ENCODE results near the gene EDN3. TPM values are rescaled to one million over a fixed set of nuclear protein-coding genes. Genes with fewer than 3 reads are reported as not detected.
"Not testable (repeated sequence)": the region's sequence is repeated elsewhere in the genome, so short reads cannot be mapped to it uniquely, and the experiment has no call there.

Gene EDN3
- total RNA-seq, 4 donors from 2014 or later = 10.5 to 89.5 (median 53.6) TPM

DNA sequence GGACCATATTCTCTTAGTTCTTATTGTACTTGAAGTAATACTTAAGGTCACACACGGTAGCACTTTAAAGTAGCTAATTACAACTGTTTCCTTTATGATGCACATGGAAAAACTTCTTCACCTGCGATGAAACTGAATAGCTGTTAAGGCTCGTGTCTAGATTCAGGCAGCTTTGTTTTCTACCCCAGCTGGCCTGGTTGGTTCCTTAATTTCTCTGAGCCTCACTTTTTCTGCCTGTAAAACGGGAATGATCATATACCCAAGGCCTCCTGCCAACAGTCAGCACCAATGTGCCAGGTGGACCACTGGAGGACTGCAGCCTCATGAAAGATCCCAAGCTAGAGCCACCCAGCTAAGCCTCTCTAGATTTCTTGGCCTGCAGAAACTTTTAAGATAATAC, 35.0 kb downstream of the EDN3 start:
- intact Hi-C loops (cut with DNase I) = no loop called here
- no peaks in the 10 kb centered on the region for H3K27me3 ChIP-seq
- 40 to 51% methylated on average over 4 of the region's 4 CpGs for WGBS, 2 donors

GRCh38 chr20:59336540-59336939, 36.1 kb downstream of the EDN3 start:
- intact Hi-C loops (cut with DNase I) = no loop called here
- Histone ChIP-seq H3K9me3 (no peaks in the 10 kb centered on the region), H3K4me1 (peaks cover 6 to 12% of the 10 kb centered on the region in 2 donors), H3K36me3 (no peaks in the 10 kb centered on the region), H3K27ac (no peak overlapping the region), H3K4me3 (replicated peaks in 1 of 3) (no peak overlapping the region), H3K27me3 (no peaks in the 10 kb centered on the region)
- TF ChIP-seq POLR2A (IDR thresholded peaks at IDR 0.05) = no peak
- TF ChIP-seq, protein P1, sequence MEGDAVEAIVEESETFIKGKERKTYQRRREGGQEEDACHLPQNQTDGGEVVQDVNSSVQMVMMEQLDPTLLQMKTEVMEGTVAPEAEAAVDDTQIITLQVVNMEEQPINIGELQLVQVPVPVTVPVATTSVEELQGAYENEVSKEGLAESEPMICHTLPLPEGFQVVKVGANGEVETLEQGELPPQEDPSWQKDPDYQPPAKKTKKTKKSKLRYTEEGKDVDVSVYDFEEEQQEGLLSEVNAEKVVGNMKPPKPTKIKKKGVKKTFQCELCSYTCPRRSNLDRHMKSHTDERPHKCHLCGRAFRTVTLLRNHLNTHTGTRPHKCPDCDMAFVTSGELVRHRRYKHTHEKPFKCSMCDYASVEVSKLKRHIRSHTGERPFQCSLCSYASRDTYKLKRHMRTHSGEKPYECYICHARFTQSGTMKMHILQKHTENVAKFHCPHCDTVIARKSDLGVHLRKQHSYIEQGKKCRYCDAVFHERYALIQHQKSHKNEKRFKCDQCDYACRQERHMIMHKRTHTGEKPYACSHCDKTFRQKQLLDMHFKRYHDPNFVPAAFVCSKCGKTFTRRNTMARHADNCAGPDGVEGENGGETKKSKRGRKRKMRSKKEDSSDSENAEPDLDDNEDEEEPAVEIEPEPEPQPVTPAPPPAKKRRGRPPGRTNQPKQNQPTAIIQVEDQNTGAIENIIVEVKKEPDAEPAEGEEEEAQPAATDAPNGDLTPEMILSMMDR (IDR thresholded peaks at IDR 0.05) = no peak
- 75 to 88% methylated on average over 5 of the region's 5 CpGs for WGBS, 2 donors
- DNase-seq = no peak

More for the DNA sequence above, 35.0 kb downstream of the EDN3 start:
- no peak for TF ChIP-seq POLR2A (IDR thresholded peaks at IDR 0.05)
- TF ChIP-seq, protein P1 (IDR thresholded peaks at IDR 0.05) = peak in 1 of 6 experiments; percentile 6
- H3K4me3 ChIP-seq (replicated peaks in 1 of 3) = no peak overlapping the region
- no peaks in the 10 kb centered on the region for H3K9me3 ChIP-seq
- H3K27ac ChIP-seq = no peak overlapping the region
- no peaks in the 10 kb centered on the region for H3K36me3 ChIP-seq
- DNase-seq = no peak
- H3K4me1 ChIP-seq = peaks cover 17 to 23% of the 10 kb centered on the region in 2 donors

- 80% methylated on average over 1 of the region's 8 CpGs; no CpG with 5 or more reads in 1 of the 2 donors for WGBS, 2 donors
These were observed 38.0 kb downstream of the EDN3 start for GRCh38 chr20:59338444-59338843.

GRCh38 chr20:59340201-59340885, 39.9 kb downstream of the EDN3 start:
- Histone ChIP-seq H3K27ac (no peak overlapping the region), H3K27me3 (no peaks in the 10 kb centered on the region), H3K4me1 (no peaks in the 10 kb centered on the region), H3K36me3 (no peaks in the 10 kb centered on the region), H3K9me3 (no peaks in the 10 kb centered on the region), H3K4me3 (replicated peaks in 1 of 3) (no peak overlapping the region)
- peak in 1 of 2 donors; percentile 14 for DNase-seq
- 58 to 73% methylated on average over 12 of the region's 12 CpGs for WGBS, 2 donors
- intact Hi-C loops (cut with DNase I) = no loop called here
- TF ChIP-seq POLR2A (IDR thresholded peaks at IDR 0.05) = no peak
- TF ChIP-seq, protein P1 (IDR thresholded peaks at IDR 0.05) = no peak

More at GRCh38 chr20:59338444-59338843, 38.0 kb downstream of the EDN3 start:
- H3K4me1 ChIP-seq; DNase-seq; H3K36me3 ChIP-seq; H3K27ac ChIP-seq; H3K4me3 ChIP-seq (replicated peaks in 1 of 3); intact Hi-C loops (cut with DNase I); H3K9me3 ChIP-seq; H3K27me3 ChIP-seq: not testable (repeated sequence)

- H3K27me3 ChIP-seq; H3K27ac ChIP-seq; DNase-seq; H3K9me3 ChIP-seq; H3K4me1 ChIP-seq; intact Hi-C loops (cut with DNase I); H3K36me3 ChIP-seq; H3K4me3 ChIP-seq (replicated peaks in 1 of 3): not testable (repeated sequence)
- WGBS, 2 donors = 91 to 95% methylated on average over 4 of the region's 4 CpGs
These were observed 41.0 kb downstream of the EDN3 start for GRCh38 chr20:59341285-59342022.

Measured in thyroid gland (tissue), 4 donors.